CD4-positive, alpha-beta T cell treated with Interferon gamma for 1 hour (primary cell): Measurements from ENCODE around the gene PDE6D.
"Not testable (repeated sequence)": the region's sequence is repeated elsewhere in the genome, so short reads cannot be mapped to it uniquely, and the experiment has no call there.

ENCODE experiments used
- DNase-seq: peaks from one replicate; pipeline ENCODE4 v3.0.0-alpha.2; 2020

PDE6D gene

DNA sequence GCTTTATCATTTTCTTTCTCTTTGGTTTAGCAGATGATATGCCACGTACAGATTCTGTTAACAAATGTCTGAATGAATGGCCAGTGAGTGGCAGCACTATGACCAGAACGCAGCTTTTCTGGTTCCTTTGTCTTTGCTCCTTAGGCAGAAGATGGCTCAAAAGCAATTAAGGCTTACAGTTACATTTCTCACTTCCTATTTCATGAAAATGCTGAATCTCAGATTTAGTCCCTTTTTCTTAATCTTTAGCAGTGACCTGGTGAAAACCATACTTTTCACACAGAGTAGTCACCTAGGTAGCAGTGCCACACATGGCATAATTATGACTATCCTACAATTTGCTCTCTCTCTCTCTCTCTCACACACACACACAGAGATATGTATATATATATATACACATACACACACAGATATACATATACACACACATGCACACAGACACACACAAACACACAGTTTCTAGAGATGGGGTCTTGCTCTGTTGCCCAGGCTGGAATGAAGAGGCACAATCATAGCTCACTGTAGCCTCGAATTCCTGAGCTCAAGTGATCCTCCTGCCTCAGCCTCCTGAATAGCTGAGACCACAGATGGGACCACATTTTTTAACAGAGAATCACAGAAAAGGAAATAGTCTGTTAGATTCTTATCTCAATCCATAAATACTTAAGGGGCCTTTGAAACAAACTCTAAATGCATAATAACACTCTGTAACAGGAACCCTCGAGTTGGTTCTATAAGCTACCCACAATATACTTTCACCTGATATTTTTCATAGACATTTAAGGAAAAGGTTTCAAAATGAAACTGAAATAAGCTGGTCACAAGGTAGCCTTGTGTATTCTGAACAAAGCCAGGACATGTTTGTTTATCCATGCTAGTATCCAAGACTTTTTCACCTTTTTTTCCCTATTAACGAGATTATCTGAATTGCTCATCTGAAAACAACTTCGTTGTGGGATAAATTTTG, 11.6 kb downstream of the PDE6D start:
- DNase-seq: no peak

DNA sequence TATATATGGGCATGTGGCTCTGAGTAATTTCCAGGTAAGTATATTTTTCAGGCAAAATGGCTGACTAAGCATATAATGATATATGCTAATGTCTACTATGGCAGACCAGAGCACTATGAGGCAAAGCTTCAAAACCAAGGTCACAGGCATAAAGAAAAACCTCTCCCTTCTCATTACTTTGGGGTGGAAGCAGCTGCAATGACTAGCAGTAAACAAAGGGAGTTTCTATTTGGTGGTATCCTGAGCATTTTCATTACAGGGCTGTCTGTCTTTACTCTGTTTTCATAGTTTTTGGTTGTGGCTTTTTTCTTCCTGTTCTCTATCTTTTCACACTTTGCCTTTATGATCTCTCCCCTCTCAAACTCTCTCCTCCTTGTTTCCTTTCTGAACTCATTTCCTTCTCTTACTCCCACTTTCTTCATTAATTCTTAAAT, 15.6 kb downstream of the PDE6D start:
- no peak for DNase-seq

- no peak for DNase-seq
Observed at GRCh38 chr2:231764760-231765159, 16.3 kb downstream of the PDE6D start.

DNA sequence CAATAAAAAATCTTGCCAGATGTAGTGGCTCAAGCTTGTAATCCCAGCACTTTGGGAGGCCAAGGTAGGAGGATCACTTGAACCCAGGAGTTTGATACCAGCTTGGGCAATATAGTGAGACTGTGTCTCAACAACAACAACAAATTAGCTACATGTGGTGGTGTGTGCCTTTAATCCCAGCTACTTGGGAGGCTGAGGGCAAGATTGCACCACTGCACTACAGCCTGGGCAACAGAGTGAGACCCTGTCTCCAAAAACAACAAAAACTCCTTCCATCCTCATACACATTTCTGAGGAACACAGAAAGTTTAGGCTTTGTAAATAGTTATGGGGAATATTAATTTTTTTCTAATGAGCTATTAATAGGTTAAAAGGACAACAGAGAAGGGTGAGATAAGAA, 17.0 kb downstream of the PDE6D start:
- no peak for DNase-seq

GRCh38 chr2:231761735-231762134, 19.3 kb downstream of the PDE6D start:
- DNase-seq: no peak

GRCh38 chr2:231752061-231752460, 29.0 kb downstream of the PDE6D start:
- no peak for DNase-seq

DNA sequence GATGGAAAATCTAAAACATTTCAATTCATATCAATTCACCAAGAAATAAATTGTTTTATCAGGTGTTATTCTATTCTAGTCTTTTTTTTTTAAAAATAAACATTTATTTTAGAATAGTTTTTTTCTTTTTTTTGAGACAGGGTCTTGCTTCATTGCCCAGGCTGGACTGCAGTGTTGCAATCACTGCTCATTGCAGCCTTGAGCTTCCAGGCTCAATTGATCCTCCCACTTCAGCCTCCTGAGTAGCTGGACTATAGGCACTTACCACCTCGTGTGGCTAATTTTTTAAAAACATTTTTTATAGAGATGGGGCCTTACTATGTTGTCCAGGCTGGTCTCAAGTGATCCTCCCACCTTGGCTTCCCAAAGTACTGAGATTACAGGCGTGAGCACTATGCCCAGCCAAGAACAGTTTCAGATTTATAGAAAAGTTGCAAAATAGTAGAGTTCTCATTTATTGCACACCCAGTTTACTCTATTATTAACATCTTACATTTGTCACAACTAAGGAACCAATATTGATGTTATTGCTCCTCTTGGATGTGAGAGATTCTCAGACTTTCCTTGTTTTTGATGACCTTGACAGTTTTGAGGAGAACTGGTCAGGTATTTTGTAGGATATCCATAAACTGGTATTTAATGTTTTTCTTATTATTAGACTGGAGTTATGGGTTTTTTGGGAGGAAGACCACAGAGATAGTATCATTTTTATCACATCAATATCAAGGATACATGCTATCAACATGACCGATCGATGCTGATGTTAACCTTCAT, 29.9 kb downstream of the PDE6D start:
- DNase-seq: no peak

DNA sequence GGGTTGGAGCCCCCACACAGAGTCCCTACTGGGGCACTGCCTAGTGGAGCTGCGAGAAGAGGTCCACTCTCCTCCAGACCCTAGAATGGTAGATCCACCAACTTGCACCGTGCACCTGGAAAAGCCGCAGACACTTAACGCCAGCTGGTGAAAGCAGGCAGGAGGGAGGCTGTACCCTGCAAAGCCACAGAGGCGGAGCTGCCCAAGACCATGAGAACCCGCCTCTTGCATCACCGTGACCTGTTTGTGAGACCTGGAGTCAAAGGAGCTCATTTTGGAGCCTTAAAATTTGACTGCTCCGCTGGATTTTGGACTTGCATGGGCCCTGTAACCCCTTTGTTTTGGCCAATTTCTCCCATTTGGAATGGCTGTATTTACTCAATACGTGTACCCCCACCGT, 32.1 kb downstream of the PDE6D start:
- DNase-seq: not testable (repeated sequence)

DNA sequence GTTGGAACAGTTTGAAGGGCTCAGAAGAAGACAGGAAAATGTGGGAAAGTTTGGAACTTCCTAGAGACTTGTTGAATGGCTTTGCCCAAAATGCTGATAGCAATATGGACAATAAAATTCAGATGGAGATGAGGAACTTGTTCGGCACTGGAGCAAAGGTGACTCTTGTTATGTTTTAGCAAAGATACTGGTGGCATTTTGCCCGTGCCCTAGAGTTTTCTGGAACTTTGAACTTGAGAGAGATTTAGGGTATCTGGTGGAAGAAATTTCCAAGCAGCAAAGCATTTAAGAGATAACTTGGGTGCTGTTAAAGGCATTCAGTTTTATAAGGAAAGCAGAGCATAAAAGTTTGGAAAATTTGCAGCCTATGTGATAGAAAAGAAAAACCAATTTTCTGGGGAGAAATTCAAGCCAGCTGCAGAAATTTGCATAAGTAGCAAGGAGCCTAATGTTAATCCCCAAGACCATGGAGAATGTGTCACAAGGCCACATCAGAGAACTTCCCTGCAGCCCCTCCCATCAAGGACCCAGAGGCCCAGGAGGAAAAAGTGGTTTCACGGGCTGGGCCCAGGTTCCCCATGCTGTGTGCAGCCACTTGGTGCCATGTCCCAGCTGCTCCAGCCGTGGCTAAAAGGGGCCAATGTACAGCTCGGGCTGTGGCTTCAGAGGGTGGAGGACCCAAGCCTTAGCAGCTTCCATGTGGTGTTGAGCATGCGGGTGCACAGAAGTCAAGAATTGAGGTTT, 32.8 kb downstream of the PDE6D start:
- not testable (repeated sequence) for DNase-seq

DNA sequence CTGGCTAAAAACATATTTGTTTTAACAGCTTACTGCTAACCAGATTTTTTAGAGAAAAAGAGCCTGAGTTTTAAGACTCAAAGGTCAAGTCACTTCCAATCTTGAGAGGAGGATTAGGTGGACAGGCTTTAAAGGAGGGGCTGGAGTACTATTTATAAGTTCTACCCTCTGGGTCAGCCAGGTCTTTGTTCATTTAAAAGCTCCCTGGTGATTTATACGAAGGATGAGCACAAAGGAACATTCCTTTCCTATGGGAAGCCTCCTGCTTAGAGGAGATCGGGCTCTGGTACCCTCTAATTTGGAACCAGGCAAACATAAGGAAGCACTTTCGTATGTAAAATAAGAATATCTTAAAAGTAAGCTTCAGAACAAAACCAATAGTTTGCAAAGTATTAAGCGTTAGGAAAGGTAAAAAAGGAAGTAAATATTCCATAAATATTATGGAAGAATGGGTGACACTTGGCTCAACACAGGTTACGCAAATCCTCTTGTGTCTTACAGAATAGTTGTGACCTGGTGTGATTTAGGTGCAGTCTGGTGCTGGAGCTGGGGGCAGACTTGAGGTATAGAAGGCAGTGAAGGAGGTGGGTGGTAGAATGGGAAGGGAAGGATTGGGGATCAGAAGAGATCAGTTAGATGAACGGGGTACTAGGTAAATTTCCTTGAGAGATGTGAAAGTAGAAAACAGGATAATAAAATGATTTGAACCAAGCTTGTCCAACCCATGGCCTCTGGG, 35.6 kb downstream of the PDE6D start:
- no peak for DNase-seq

- no peak for DNase-seq
Observed at GRCh38 chr2:231743376-231744116, 37.5 kb downstream of the PDE6D start.

GRCh38 chr2:231737761-231738160, 43.3 kb downstream of the PDE6D start:
- DNase-seq: no peak

DNA sequence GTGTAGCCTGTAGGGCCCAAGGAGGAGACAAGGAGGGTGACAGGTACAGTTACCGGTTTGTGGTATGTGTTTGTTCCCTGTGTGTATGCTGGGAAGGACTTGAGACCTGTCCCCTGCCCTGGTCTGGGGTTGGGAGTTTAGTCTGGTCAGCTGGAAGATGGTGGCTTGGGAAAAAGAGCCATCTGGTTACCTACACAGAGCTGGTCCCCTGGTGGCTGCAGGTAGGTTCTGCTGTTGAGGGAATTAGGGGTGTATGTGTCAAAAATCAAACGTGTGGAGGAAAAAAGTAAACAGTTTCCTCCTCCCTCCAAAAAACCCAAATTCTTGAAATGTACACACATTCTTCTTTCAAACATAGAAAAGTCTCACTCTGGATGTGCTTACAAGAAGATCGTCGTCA, 48.5 kb downstream of the PDE6D start:
- no peak for DNase-seq

DNA sequence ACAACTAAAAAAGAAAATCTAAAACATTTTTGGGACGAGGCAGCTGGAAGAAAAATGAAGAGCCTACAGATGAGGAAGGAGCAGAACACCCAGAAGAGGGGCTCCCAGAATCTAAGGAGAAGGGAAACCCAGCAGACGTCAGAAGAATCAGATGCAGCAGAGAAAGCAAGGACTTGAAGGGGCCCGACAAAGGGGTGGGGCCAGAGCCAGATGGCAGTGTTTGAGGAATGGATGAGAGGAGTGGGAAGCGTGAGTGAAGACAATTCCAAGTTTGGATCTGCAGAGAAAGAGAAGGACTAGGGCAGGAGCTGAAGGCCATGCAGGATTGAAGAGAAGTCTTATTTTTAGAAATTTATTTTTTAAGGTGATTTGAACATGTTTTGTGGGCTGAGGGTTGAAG, 53.5 kb downstream of the PDE6D start:
- no peak for DNase-seq

DNA sequence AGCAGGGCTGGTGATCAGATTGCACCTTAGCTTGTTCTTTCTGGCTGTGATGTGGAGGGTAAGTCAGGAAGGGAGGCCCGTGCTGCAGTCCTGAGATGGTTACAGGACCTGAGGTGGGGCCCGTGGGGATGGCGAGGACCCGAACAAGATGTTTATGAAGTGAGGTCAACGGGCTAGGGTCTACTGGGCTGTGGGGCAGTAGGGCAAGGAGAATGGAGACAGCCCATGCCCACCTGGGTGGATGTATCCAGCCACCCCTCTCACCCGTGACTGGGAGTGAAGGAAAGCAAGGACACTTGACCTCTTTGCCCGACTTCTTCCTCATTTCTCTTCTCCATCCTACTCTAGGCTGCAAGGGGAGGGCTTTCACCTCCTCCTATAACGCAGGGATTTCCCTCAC, 54.8 kb downstream of the PDE6D start:
- no peak for DNase-seq

DNA sequence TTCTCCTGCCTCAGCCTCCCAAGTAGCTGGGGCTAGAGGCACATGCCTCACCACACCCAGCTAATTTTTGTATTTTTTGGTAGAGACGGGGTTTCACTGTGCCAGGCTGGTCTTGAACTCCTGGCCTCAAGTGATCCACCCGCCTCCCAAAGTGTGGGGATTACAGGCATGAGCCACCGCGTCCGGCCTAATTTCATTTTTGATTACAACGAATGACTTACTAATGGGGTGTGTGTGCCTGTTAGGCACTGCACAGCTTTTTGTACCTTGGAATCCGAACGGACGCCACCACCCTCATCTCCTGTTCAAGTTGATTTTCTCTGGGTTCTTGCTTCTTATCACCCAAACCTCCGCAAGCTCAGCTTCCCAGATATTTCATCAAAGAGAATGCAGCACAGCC, 55.6 kb downstream of the PDE6D start:
- no peak for DNase-seq

GRCh38 chr2:231722721-231723307, 58.3 kb downstream of the PDE6D start:
- DNase-seq: no peak

DNA sequence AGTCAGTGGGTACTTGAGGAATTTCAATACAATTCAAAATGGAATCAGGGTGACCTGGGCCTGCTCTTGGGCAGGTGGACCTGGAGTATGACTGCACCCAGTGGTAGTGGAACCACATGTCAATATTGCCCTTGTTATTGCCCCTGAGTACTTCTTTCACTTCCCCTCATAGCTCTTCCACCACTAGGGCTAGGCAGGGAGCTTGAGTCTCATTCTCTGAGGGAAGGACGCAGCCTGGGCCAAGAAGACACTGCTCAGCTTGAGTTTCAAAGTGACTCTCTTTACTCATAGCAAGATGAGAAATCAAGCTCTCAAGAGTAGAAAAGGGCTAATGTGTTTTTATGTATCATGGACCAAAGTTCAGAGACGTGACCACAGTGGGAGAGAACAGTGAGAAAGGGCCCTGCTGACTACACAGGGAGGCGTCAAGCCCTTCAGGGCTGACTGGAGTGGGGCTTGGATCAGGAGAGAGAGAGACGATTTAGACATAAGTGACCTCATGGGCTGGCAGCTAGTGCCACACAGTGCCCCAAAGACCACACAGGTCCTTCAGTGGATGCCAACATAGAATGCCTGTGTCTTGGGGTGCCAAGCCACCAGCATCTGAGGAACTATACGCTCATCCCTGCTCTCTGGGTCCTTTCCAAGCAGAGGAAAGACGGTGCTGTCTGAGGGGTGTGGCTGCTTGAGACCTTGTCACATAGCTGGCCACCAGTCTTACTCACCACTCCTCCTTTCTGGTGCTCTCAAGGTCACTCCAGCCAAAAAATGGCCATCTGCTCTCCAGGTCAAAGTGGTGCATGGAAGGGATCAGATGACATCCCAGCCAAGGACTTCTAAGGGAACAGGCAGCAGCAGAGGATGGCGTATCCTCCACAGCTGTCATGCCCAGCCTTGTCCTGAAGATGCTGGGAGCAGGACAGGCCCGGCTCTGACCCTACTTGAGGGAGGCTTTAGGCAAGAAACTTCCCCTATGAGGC, 59.8 kb downstream of the PDE6D start:
- no peak for DNase-seq

DNA sequence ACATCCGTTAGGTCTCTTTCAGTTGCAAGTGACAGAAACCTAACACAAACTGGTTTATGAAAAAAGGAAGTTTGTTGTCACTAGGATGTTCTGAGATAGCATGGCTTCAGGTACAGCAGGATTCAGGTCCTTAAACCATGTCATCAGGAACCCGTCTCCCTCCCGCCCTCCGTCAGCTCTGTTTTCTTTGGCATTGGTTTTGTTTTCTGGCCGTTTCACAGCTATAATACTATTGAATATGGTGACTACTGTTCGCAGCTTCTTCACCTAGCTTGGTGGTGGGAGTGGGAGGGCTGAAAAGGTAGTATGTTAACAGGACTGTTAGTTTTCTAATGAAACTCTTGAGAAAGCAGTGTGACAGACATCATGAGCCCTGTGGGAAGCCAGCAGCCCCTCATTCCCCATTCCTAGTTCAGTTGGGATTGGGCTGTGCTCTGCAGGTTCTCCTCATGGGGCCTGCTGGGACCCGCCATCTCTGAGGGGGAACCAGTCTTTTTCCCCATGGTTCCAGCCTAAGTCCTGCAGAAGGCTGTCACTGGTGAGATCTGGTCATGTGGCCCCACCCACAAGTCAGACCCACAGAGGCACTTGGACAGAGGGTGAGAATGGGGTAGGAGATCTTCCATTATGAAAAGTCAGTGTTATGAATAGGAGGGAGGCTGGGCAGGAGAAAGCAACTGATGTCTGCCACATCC, 60.6 kb downstream of the PDE6D start:
- no peak for DNase-seq
